Measurements from ENCODE around the gene PI16. TPM values are rescaled to one million over a fixed set of nuclear protein-coding genes. Genes with fewer than 3 reads are reported as not detected.

The PI16 gene
- total and polyA plus RNA-seq, 5 donors from 2014 or later = 31.9 to 113 (median 62.3) TPM

DNA sequence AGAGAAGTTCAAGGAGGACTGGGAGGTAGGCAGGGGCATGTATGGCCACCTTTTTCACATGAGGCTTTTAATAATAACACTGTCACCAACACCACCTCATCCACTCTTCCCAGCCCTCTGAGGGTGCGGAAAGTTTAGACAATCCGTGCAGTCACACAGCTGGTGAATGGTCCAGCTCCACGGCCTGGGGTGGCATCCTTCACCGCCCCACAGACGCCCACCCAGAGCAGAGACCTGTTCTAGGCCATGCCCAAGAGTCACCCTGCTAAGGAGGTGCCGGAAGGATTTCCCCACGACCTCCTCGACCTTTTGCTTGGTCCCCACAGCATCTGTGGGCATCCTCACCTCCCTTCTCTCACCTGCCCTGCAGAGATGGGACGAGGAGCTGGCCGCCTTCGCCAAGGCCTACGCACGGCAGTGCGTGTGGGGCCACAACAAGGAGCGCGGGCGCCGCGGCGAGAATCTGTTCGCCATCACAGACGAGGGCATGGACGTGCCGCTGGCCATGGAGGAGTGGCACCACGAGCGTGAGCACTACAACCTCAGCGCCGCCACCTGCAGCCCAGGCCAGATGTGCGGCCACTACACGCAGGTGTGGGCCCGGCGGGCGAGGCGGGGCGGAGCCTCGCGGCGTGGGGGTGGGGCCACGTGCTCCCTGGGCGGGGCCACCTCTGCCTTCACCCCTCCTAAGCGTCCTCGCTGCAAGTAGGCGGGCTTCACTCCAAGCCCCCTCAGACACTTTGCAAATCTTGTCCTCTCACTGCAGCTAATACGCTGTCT, 4.4 kb downstream of the PI16 start:
- ATAC-seq (ENCODE audit: low read depth in 2 of 2) = no peak
- H3K4me1 Mint-ChIP-seq = peaks cover 21 to 74% (median 52%) of the 10 kb centered on the region in 4 donors
- no peak overlapping the region for H3K27ac ChIP-seq (ENCODE audit: insufficient read depth, low read length, poor library complexity, severe bottlenecking)

DNA sequence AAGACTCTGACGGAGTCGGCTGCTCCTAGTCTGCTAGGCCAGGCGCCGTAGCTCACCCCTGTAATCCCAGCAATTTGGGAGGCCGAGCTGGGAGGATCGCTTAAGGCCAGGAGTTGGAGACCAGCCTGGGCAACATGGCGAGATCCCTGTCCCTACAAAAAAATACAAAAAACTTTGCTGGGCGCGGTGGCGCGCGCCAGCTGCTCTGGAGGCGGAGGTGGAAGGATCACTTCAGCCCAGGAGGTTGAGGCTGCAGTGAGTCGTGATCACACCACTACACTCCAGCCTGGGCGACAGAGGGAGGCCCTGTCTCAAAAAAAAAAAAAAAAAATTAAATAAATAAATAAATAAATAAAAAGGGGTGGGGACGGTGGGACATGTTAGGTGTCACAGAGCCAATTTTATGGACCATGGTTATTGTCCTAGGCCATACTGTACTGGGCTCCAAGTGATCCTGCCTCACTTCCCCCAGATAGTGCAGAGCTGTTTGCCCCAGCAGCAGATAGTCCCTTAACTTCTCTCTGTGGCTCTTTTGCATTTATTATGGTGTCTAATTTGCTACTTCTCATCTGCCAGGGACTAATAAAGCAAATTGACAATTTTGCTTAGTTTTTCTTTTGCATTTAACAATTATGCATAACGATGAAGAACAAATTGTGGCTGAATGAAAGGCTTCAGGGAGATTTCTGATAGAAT, 5.2 kb downstream of the PI16 start:
- Mint-ChIP-seq H3K27ac (peak overlapping the region in 1 of 3 donors; percentile 63), H3K4me3 (peak overlapping the region in 2 of 4 donors; percentile 49 to 76)

More for the DNA sequence above, 4.4 kb downstream of the PI16 start:
- H3K4me1 ChIP-seq (ENCODE audit: control insufficient read depth, insufficient read depth, low read length, poor library complexity, severe bottlenecking) = peaks cover 63% of the 10 kb centered on the region
- Mint-ChIP-seq H3K27me3 (no peaks in the 10 kb centered on the region), H3K9me3 (no peaks in the 10 kb centered on the region), H3K27ac (no peak overlapping the region), H3K4me3 (peak overlapping the region in 1 of 4 donors; percentile 26), H3K36me3 (no peaks in the 10 kb centered on the region)
- H3K27me3 ChIP-seq (ENCODE audit: control insufficient read depth, insufficient read depth, low read length) = no peaks in the 10 kb centered on the region
- no peaks in the 10 kb centered on the region for H3K9me3 ChIP-seq (ENCODE audit: control insufficient read depth in 2 of 2, low read length in 2 of 2)
- no peak for DNase-seq
- H3K36me3 ChIP-seq (ENCODE audit: control insufficient read depth, insufficient read depth, low read length) = peaks cover 9% of the 10 kb centered on the region
- no peak overlapping the region for H3K4me3 ChIP-seq (ENCODE audit: low read depth, low read length)

DNA sequence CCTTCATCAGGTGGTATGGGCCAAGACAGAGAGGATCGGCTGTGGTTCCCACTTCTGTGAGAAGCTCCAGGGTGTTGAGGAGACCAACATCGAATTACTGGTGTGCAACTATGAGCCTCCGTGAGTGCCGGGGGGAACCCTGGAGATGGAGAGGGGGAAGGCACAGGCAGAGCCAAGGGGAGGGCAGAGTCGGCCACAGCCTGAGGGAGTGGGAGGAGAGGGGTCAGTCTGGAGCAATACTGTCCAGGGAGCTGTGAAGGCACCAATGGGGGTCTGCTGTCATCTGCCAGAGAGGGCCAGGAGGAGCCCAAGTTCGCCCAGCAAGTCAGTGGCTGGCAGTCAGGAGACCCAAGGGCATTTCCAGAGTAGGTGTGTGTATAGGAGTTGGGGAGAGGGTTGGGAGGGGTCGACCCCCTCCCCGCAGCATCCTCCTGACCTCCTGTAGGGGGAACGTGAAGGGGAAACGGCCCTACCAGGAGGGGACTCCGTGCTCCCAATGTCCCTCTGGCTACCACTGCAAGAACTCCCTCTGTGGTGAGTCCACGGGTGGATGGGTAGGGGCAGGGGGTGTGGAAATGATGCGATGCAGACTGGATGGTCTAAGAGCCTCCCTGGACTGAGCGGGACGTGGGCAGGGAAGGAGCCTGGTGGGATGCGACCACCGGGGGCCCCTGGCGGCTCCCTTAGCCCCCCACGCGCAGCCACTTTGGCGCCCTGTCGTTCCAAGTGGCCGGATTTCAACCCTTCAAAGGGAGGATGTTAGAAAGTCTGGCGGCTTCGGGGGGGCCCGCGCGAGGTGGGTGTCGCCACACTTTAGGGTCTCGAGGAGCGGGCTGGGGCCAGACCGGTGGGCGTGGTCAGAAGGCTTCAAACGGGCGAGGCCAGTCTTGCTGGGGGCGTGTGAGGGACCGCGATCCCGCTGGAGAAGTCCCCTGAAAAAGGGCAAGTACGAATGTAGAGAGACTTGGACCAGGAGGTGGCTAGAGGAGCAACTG, 7.2 kb downstream of the PI16 start:
- Histone ChIP-seq H3K4me1 (ENCODE audit: control insufficient read depth, insufficient read depth, low read length, poor library complexity, severe bottlenecking) (peaks cover 49% of the 10 kb centered on the region), H3K9me3 (ENCODE audit: control insufficient read depth in 2 of 2, low read length in 2 of 2) (no peaks in the 10 kb centered on the region), H3K4me3 (ENCODE audit: low read depth, low read length) (no peak overlapping the region), H3K36me3 (ENCODE audit: control insufficient read depth, insufficient read depth, low read length) (peaks cover 13% of the 10 kb centered on the region), H3K27ac (ENCODE audit: insufficient read depth, low read length, poor library complexity, severe bottlenecking) (no peak overlapping the region), H3K27me3 (ENCODE audit: control insufficient read depth, insufficient read depth, low read length) (no peaks in the 10 kb centered on the region)
- H3K4me3 Mint-ChIP-seq = peak overlapping the region in 2 of 4 donors; percentile 16 to 73
- H3K36me3 Mint-ChIP-seq = peaks cover 4% of the 10 kb centered on the region
- DNase-seq (no peak), ATAC-seq (ENCODE audit: low read depth in 2 of 2) (no peak)
- no peaks in the 10 kb centered on the region for H3K27me3 Mint-ChIP-seq
- no peaks in the 10 kb centered on the region for H3K9me3 Mint-ChIP-seq
- H3K4me1 Mint-ChIP-seq = peaks cover 10 to 68% (median 43%) of the 10 kb centered on the region in 4 donors
- peak overlapping the region in 2 of 3 donors; percentile 55 to 93 for H3K27ac Mint-ChIP-seq

More for the DNA sequence above, 5.2 kb downstream of the PI16 start:
- no peak overlapping the region for H3K4me3 ChIP-seq (ENCODE audit: low read depth, low read length)
- no peaks in the 10 kb centered on the region for H3K27me3 ChIP-seq (ENCODE audit: control insufficient read depth, insufficient read depth, low read length)
- Mint-ChIP-seq H3K36me3 (no peaks in the 10 kb centered on the region), H3K9me3 (no peaks in the 10 kb centered on the region), H3K4me1 (peaks cover 16 to 74% (median 50%) of the 10 kb centered on the region in 4 donors), H3K27me3 (no peaks in the 10 kb centered on the region)
- H3K36me3 ChIP-seq (ENCODE audit: control insufficient read depth, insufficient read depth, low read length) = peaks cover 9% of the 10 kb centered on the region
- no peak for DNase-seq
- no peaks in the 10 kb centered on the region for H3K9me3 ChIP-seq (ENCODE audit: control insufficient read depth in 2 of 2, low read length in 2 of 2)
- no peak for ATAC-seq (ENCODE audit: low read depth in 2 of 2)
- peaks cover 63% of the 10 kb centered on the region for H3K4me1 ChIP-seq (ENCODE audit: control insufficient read depth, insufficient read depth, low read length, poor library complexity, severe bottlenecking)
- H3K27ac ChIP-seq (ENCODE audit: insufficient read depth, low read length, poor library complexity, severe bottlenecking) = no peak overlapping the region

DNA sequence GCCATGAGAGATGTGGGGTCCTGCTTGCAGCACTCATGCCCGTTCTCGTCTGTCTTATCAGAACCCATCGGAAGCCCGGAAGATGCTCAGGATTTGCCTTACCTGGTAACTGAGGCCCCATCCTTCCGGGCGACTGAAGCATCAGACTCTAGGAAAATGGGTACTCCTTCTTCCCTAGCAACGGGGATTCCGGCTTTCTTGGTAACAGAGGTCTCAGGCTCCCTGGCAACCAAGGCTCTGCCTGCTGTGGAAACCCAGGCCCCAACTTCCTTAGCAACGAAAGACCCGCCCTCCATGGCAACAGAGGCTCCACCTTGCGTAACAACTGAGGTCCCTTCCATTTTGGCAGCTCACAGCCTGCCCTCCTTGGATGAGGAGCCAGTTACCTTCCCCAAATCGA, 8.3 kb downstream of the PI16 start:
- Mint-ChIP-seq H3K4me3 (peak overlapping the region; percentile 65 to 83 (median 73)), H3K27me3 (no peaks in the 10 kb centered on the region), H3K9me3 (no peaks in the 10 kb centered on the region), H3K36me3 (peaks cover 4% of the 10 kb centered on the region), H3K27ac (peak overlapping the region; percentile 78 to 93 (median 87)), H3K4me1 (peaks cover 5 to 58% (median 36%) of the 10 kb centered on the region in 4 donors)
- Histone ChIP-seq H3K27ac (ENCODE audit: insufficient read depth, low read length, poor library complexity, severe bottlenecking) (peak overlapping the region; percentile 24), H3K4me1 (ENCODE audit: control insufficient read depth, insufficient read depth, low read length, poor library complexity, severe bottlenecking) (peaks cover 38% of the 10 kb centered on the region), H3K36me3 (ENCODE audit: control insufficient read depth, insufficient read depth, low read length) (peaks cover 24% of the 10 kb centered on the region), H3K4me3 (ENCODE audit: low read depth, low read length) (peak overlapping the region; percentile 44), H3K27me3 (ENCODE audit: control insufficient read depth, insufficient read depth, low read length) (no peaks in the 10 kb centered on the region), H3K9me3 (ENCODE audit: control insufficient read depth in 2 of 2, low read length in 2 of 2) (no peaks in the 10 kb centered on the region)
- peak; percentile 65 to 90 (median 80) for DNase-seq
- ATAC-seq (ENCODE audit: low read depth in 2 of 2) = peak; percentile 59 to 69

DNA sequence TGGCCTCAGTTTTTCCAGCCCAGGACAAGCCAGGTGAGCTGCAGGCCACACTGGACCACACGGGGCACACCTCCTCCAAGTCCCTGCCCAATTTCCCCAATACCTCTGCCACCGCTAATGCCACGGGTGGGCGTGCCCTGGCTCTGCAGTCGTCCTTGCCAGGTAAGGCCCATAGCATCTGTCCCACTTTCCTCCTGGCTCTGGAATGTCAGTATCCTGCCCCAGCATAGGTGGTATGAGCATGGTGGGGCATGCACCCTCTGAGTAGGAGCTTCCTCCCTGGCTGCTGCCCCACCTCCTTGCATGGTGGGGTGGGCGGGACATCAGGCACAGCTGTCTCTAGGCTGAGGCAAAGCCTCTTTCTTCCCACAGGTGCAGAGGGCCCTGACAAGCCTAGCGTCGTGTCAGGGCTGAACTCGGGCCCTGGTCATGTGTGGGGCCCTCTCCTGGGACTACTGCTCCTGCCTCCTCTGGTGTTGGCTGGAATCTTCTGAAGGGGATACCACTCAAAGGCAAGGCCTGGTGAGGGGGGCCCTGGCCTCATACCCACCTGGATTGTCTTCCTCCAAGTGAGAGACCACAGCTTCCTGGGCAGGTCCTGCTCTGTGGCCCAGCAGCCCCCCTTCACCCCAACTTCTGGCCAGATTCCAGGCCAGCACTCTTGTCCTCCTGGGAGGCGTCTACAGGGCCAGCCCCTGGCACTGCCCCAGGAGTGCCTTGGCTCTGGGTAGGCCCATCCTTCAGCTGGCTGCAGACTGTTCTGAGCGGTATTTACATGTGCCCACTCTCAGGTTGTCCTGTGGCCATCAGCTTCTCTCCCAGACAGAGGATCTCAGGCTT, 9.1 kb downstream of the PI16 start:
- Mint-ChIP-seq H3K27me3 (no peaks in the 10 kb centered on the region), H3K9me3 (no peaks in the 10 kb centered on the region), H3K27ac (peak overlapping the region in 2 of 3 donors; percentile 87 to 93), H3K36me3 (peaks cover 4% of the 10 kb centered on the region), H3K4me1 (peaks cover 5 to 54% (median 34%) of the 10 kb centered on the region in 4 donors), H3K4me3 (peak overlapping the region in 3 of 4 donors; percentile 65 to 83 (median 71))
- H3K4me3 ChIP-seq (ENCODE audit: low read depth, low read length) = no peak overlapping the region
- no peaks in the 10 kb centered on the region for H3K27me3 ChIP-seq (ENCODE audit: control insufficient read depth, insufficient read depth, low read length)
- H3K36me3 ChIP-seq (ENCODE audit: control insufficient read depth, insufficient read depth, low read length) = peaks cover 32% of the 10 kb centered on the region
- peak overlapping the region; percentile 29 for H3K27ac ChIP-seq (ENCODE audit: insufficient read depth, low read length, poor library complexity, severe bottlenecking)
- ATAC-seq (ENCODE audit: low read depth in 2 of 2) (peak; percentile 52 to 58), DNase-seq (peak in 1 of 3 donors; percentile 68)
- peaks cover 35% of the 10 kb centered on the region for H3K4me1 ChIP-seq (ENCODE audit: control insufficient read depth, insufficient read depth, low read length, poor library complexity, severe bottlenecking)
- H3K9me3 ChIP-seq (ENCODE audit: control insufficient read depth in 2 of 2, low read length in 2 of 2) = no peaks in the 10 kb centered on the region

DNA sequence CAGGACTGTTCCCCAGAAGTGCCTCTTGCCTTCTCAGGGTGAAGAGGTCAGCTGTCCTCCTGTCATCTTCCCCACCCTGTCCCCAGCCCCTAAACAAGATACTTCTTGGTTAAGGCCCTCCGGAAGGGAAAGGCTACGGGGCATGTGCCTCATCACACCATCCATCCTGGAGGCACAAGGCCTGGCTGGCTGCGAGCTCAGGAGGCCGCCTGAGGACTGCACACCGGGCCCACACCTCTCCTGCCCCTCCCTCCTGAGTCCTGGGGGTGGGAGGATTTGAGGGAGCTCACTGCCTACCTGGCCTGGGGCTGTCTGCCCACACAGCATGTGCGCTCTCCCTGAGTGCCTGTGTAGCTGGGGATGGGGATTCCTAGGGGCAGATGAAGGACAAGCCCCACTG, 9.8 kb downstream of the PI16 start:
- H3K27ac ChIP-seq (ENCODE audit: insufficient read depth, low read length, poor library complexity, severe bottlenecking) = peak overlapping the region; percentile 29
- peaks cover 36% of the 10 kb centered on the region for H3K36me3 ChIP-seq (ENCODE audit: control insufficient read depth, insufficient read depth, low read length)
- Mint-ChIP-seq H3K36me3 (peaks cover 4% of the 10 kb centered on the region), H3K27me3 (no peaks in the 10 kb centered on the region), H3K4me1 (peaks cover 5 to 54% (median 34%) of the 10 kb centered on the region in 4 donors), H3K4me3 (no peak overlapping the region), H3K9me3 (no peaks in the 10 kb centered on the region), H3K27ac (peak overlapping the region; percentile 60 to 87 (median 86))
- no peaks in the 10 kb centered on the region for H3K27me3 ChIP-seq (ENCODE audit: control insufficient read depth, insufficient read depth, low read length)
- no peak for ATAC-seq (ENCODE audit: low read depth in 2 of 2)
- H3K4me3 ChIP-seq (ENCODE audit: low read depth, low read length) = no peak overlapping the region
- DNase-seq = no peak
- peaks cover 35% of the 10 kb centered on the region for H3K4me1 ChIP-seq (ENCODE audit: control insufficient read depth, insufficient read depth, low read length, poor library complexity, severe bottlenecking)
- H3K9me3 ChIP-seq (ENCODE audit: control insufficient read depth in 2 of 2, low read length in 2 of 2) = no peaks in the 10 kb centered on the region

All from CD4-positive, CD25-positive, alpha-beta regulatory T cell (primary cell).